HCT116 (cell line): ENCODE data around the gene STUM. TPM values are rescaled to one million over a fixed set of nuclear protein-coding genes. Genes with fewer than 3 reads are reported as not detected.

Source experiments
- ATAC-seq: fragments of 200-7000 bp; cut with Tn5 transposase; 2 replicates; pipeline ENCODE4 v1.9.1; 2020; ENCODE audit warnings: mild to moderate bottlenecking, moderate library complexity
- BruUV-seq: library from RNA; stranded (reverse); fragments of 400-500 nt; replicated peaks from 2 replicates; lab custom pipeline; 2021; lab: Mats Ljungman, UMichigan
- CTCF ChIA-PET: fragments of 300-600 bp; sonication (Branson Sonifier 250); formaldehyde crosslinking; loops from one replicate; lab custom pipeline; 2021; ENCODE audit warnings: antibody characterized with exemption; lab: Charles Lee
- POLR2A ChIA-PET: fragments of 300-600, 350-600 bp; sonication (Branson Sonifier 250); formaldehyde crosslinking; loops from one replicate; lab custom pipeline; 2021; ENCODE audit warnings: antibody characterized with exemption; lab: Charles Lee
- RAD21 ChIA-PET, 2 experiments: fragments of 300-600 bp; sonication (Branson Sonifier 250); formaldehyde crosslinking; loops; one replicate each; lab custom pipeline; 2023; ENCODE audit warnings: low total read pairs in 2 of 2; ENCODE audit not compliant: uncharacterized antibody in 2 of 2, unreplicated experiment in 2 of 2, low non-redundant PET in 1 of 2; lab: Charles Lee
- DNase-seq: peaks from one replicate; pipeline ENCODE4 v3.0.0-alpha.2; 2010; ENCODE audit warnings: low read depth, low spot score
- H2AFZ ChIP-seq: fragments of 200-600 bp; shearing (Covaris generic), sonication (generic); 2 replicates; pipeline ENCODE4 v1.6.1; 2017; ENCODE audit warnings: low read depth, mixed run types, mixed read lengths, antibody characterized with exemption, low read length; ENCODE audit not compliant: poor library complexity, severe bottlenecking
- H3K27ac ChIP-seq: 2 replicates; pipeline ENCODE4 v1.5.1; 2012; ENCODE audit warnings: low read depth, low read length
- H3K27me3 ChIP-seq: fragments of 200-600 bp; sonication (generic); 2 replicates; pipeline ENCODE4 v1.6.1; 2016; ENCODE audit warnings: mixed run types, low read length, mixed read lengths; ENCODE audit not compliant: insufficient read depth
- H3K36me3 ChIP-seq, 2 experiments: fragments of 200-500 bp in 1 of 2; fragments of 200-600 bp in 1 of 2; sonication (Bioruptor generic) in 1 of 2; sonication (generic) in 1 of 2; 2 replicates each; pipeline versions ENCODE4 v1.5.1 to v1.6.1; 2014 to 2016; ENCODE audit warnings: low read length in 2 of 2, inconsistent platforms in 1 of 2, mixed read lengths in 1 of 2, mixed run types in 1 of 2; ENCODE audit not compliant: insufficient read depth in 2 of 2, control insufficient read depth in 1 of 2
- H3K4me1 ChIP-seq, 2 experiments: fragments of 200-600 bp in 1 of 2; sonication (generic) in 1 of 2; 2 replicates each; pipeline versions ENCODE4 v1.5.1 to v1.6.1; 2012 to 2017; ENCODE audit warnings: low read length in 2 of 2, inconsistent platforms in 1 of 2, mild to moderate bottlenecking in 1 of 2, mixed read lengths in 1 of 2, mixed run types in 1 of 2, moderate library complexity in 1 of 2; ENCODE audit not compliant: insufficient read depth in 2 of 2, control insufficient read depth in 1 of 2
- H3K4me2 ChIP-seq: fragments of 200-600 bp; sonication (generic); 2 replicates; pipeline ENCODE4 v1.6.1; 2017; ENCODE audit warnings: mixed run types, low read length, mixed read lengths
- H3K4me3 ChIP-seq, 2 experiments: fragments of 200-600 bp in 1 of 2; sonication (generic) in 1 of 2; replicated peaks in 1 of 2; 2 replicates each; pipeline ENCODE4 v1.5.1; 2011 to 2016; ENCODE audit warnings: low read length in 2 of 2, control low read depth in 1 of 2, low read depth in 1 of 2, mild to moderate bottlenecking in 1 of 2, mixed read lengths in 1 of 2, mixed run types in 1 of 2
- H3K79me2 ChIP-seq: fragments of 200-600 bp; sonication (generic); 2 replicates; pipeline ENCODE4 v1.6.1; 2017; ENCODE audit warnings: mild to moderate bottlenecking, mixed run types, low read length, moderate library complexity, mixed read lengths; ENCODE audit not compliant: insufficient read depth
- H3K9ac ChIP-seq: fragments of 200-600 bp; sonication (generic); 2 replicates; pipeline ENCODE4 v1.6.1; 2016; ENCODE audit warnings: low read length, mixed read lengths
- H3K9me2 ChIP-seq: fragments of 200-600 bp; sonication (generic), shearing (Covaris generic); 2 replicates; pipeline ENCODE4 v1.6.1; 2017; ENCODE audit warnings: mixed run types, mild to moderate bottlenecking, moderate library complexity; ENCODE audit not compliant: insufficient read depth
- H3K9me3 ChIP-seq, 2 experiments: fragments of 200-500 bp in 1 of 2; fragments of 200-600 bp in 1 of 2; sonication (Bioruptor generic) in 1 of 2; sonication (generic) in 1 of 2; 2 replicates each; pipeline ENCODE4 v1.6.1; 2014 to 2017; ENCODE audit warnings: low read length in 2 of 2, mixed read lengths in 2 of 2, inconsistent platforms in 1 of 2, low read depth in 1 of 2, mild to moderate bottlenecking in 1 of 2, mixed run types in 1 of 2, moderate library complexity in 1 of 2; ENCODE audit not compliant: control insufficient read depth in 1 of 2, insufficient read depth in 1 of 2
- H4K20me1 ChIP-seq: fragments of 200-600 bp; sonication (generic), shearing (Covaris generic); 2 replicates; pipeline ENCODE4 v1.6.1; 2017; ENCODE audit warnings: mixed run types, mild to moderate bottlenecking, moderate library complexity; ENCODE audit not compliant: insufficient read depth
- EZH2phosphoT487 ChIP-seq: fragments of 200-600 bp; IDR thresholded peaks from 2 replicates; pipeline ENCODE4 v1.6.1; 2018; ENCODE audit warnings: antibody characterized with exemption, borderline replicate concordance
- RAD21 ChIP-seq: IDR thresholded peaks from 2 replicates; pipeline ENCODE4 v1.6.1; 2012; ENCODE audit warnings: low read depth, mild to moderate bottlenecking
- TCF7L2 ChIP-seq: IDR thresholded peaks from 2 replicates; pipeline ENCODE4 v1.7.0; 2011; ENCODE audit warnings: borderline replicate concordance, inconsistent platforms; ENCODE audit not compliant: insufficient read depth, insufficient read length; ENCODE audit errors: extremely low read depth
- YY1 ChIP-seq: IDR thresholded peaks from 2 replicates; pipeline ENCODE4 v1.6.1; 2011; ENCODE audit warnings: low read length, low read depth, moderate library complexity, mild to moderate bottlenecking; ENCODE audit not compliant: insufficient replicate concordance; ENCODE audit errors: extremely low read depth
- intact Hi-C: fragments of 100-400 bp; cut with micrococcal nuclease; formaldehyde crosslinking; loops from 2 replicates; pipeline ENCODE4 v1.10.0; 2022
- total RNA-seq: library from RNA; stranded (reverse); gene quantifications from one replicate; pipeline ENCODE4 v1.2.1, GENCODE V29; 2021; ENCODE audit not compliant: unreplicated experiment
- TF ChIP-seq, protein P1 (sequence below), 3 experiments: fragments of 200-600 bp in 1 of 3; sonication (generic) in 1 of 3; IDR thresholded peaks in 2 of 3; conservative IDR thresholded peaks in 1 of 3; 2 replicates each; pipeline ENCODE4 v1.5.1; 2012 to 2017; ENCODE audit warnings: low read depth in 2 of 3, low read length in 2 of 3, antibody characterized with exemption in 1 of 3, borderline replicate concordance in 1 of 3, control low read depth in 1 of 3, mild to moderate bottlenecking in 1 of 3, mixed read lengths in 1 of 3, mixed run types in 1 of 3, moderate library complexity in 1 of 3; ENCODE audit not compliant: insufficient read depth in 1 of 3

STUM gene
- total RNA-seq, 1 experiment from 2014 or later, result not detected

DNA sequence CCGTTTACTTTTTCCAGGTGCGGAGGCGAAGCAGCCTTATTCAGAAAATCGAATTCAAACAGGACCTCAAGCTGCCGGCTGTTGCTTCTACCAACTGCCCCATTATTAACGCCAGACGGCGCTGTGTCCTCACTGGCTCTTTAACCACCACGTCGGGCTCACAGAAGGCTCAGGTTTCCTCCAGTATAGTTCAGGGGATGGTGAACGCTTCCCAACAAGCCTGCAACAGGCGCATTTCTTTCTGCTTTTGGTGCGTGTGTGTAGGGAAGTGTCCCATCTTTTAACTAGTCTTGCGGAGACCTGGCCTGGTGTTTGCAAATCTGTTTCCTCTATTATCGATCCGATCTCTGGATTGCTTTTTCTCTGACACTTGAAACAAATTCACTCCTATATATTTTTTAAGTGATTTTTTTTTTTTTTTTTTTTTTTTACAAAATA is 791 bp upstream of the STUM start:
- H3K79me2 ChIP-seq, result no peaks in the 10 kb centered on the region
- ATAC-seq (peak; percentile 96), DNase-seq (peak; percentile 79)
- intact Hi-C loops, result loop anchor here (1.0 to 2.0 kb wide), 3 partner anchors 61 to 889 kb away; no protein-coding TSS in a partner anchor
- no peaks in the 10 kb centered on the region for H4K20me1 ChIP-seq
- H2AFZ ChIP-seq, result peak overlapping the region; percentile 93
- POLR2A ChIA-PET, result no interaction called here
- peak overlapping the region; percentile 61 for H3K4me2 ChIP-seq
- no peaks in the 10 kb centered on the region for H3K9me2 ChIP-seq
- H3K27me3 ChIP-seq, result peaks cover 3% of the 10 kb centered on the region; the same call in 1 of the 2 replicates
- H3K4me1 ChIP-seq, result peaks cover 0 to 21% of the 10 kb centered on the region in 2 experiments; a peak in 2 of 4 replicates
- TF ChIP-seq, protein P1, sequence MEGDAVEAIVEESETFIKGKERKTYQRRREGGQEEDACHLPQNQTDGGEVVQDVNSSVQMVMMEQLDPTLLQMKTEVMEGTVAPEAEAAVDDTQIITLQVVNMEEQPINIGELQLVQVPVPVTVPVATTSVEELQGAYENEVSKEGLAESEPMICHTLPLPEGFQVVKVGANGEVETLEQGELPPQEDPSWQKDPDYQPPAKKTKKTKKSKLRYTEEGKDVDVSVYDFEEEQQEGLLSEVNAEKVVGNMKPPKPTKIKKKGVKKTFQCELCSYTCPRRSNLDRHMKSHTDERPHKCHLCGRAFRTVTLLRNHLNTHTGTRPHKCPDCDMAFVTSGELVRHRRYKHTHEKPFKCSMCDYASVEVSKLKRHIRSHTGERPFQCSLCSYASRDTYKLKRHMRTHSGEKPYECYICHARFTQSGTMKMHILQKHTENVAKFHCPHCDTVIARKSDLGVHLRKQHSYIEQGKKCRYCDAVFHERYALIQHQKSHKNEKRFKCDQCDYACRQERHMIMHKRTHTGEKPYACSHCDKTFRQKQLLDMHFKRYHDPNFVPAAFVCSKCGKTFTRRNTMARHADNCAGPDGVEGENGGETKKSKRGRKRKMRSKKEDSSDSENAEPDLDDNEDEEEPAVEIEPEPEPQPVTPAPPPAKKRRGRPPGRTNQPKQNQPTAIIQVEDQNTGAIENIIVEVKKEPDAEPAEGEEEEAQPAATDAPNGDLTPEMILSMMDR (IDR thresholded peaks at IDR 0.05 in 2 of 3, conservative IDR thresholded peaks at IDR 0.05 in 1 of 3; ENCODE audit: borderline replicate concordance in 1 of 3, insufficient read depth in 1 of 3, low read depth in 2 of 3, low read length in 2 of 3), result peak; percentile 91 to 98 (median 97)
- TF ChIP-seq YY1 (peak; percentile 71), TCF7L2 (peak; percentile 50), RAD21 (peak; percentile 91), EZH2phosphoT487 (no peak)
- H3K9ac ChIP-seq, result no peak overlapping the region
- RAD21 ChIA-PET, result interaction anchor here in 1 of 2 experiments (0.7 kb wide), 1 partner anchor 61 kb away, joined by 3 read pairs; no protein-coding TSS in a partner anchor
- CTCF ChIA-PET, result interaction anchor here (0.6 to 2.0 kb wide), 14 partner anchors 9 to 423 kb away, joined by 3 to 9 read pairs (median 4); partner anchors contain the start of gene PARP1
- BruUV-seq, result no TSS peak
- H3K36me3 ChIP-seq, result no peaks in the 10 kb centered on the region
- H3K4me3 ChIP-seq, result no peak overlapping the region
- H3K27ac ChIP-seq, result no peak overlapping the region
- no peaks in the 10 kb centered on the region for H3K9me3 ChIP-seq
